HepG2 (cell line): Measurements from ENCODE around the gene SELENOT. TPM values are rescaled to one million over a fixed set of nuclear protein-coding genes. Genes with fewer than 3 reads are reported as not detected.

ENCODE experiments used
- ATAC-seq: fragments of 200-7000 bp; cut with Tn5 transposase; 3 replicates; pipeline ENCODE4 v1.9.1; 2020; ENCODE audit warnings: mild to moderate bottlenecking, moderate library complexity
- BruUV-seq: library from RNA; stranded (reverse); fragments of 400-500 nt; replicated peaks from 2 replicates; lab custom pipeline; 2021; lab: Mats Ljungman, UMichigan
- CTCF ChIA-PET: fragments of 300-600 bp; formaldehyde crosslinking; extraction: SDS; loops from one replicate; lab custom pipeline; 2021; ENCODE audit warnings: low total read pairs, inconsistent platforms, low intra/inter-chr PET ratio; lab: Yijun Ruan, JAX
- POLR2A ChIA-PET: fragments of 350-600 bp; sonication (Branson Sonifier 250); formaldehyde crosslinking; loops from one replicate; lab custom pipeline; 2020; ENCODE audit warnings: antibody characterized with exemption, inconsistent platforms; lab: Yijun Ruan, JAX
- DNase-seq: peaks from one replicate; pipeline ENCODE4 v3.0.0-alpha.2; 2015; ENCODE audit warnings: low spot score
- FAIRE-seq: peaks from 3 replicates; lab custom pipeline; 2011; peaks lifted over from hg19 to GRCh38; lab: Jason Lieb, UNC
- H2AFZ ChIP-seq: one replicate; pipeline ENCODE4 v1.6.1; 2011; ENCODE audit warnings: low read length, inconsistent platforms
- H3K27ac ChIP-seq: fragments of 300-600 bp; 3 replicates; pipeline ENCODE4 v1.8.0; 2011; ENCODE audit warnings: mixed run types, mild to moderate bottlenecking, mixed read lengths, low read length, inconsistent platforms; ENCODE audit not compliant: insufficient read depth; ENCODE audit errors: extremely low read length
- H3K27me3 ChIP-seq, 2 experiments: fragments of 200-600 bp in 1 of 2; 2 replicates in 1 of 2; 3 replicates in 1 of 2; pipeline versions ENCODE4 v1.6.0 to v1.8.0; 2011; ENCODE audit warnings: low read length in 2 of 2, mild to moderate bottlenecking in 2 of 2, moderate library complexity in 2 of 2, inconsistent platforms in 1 of 2; ENCODE audit not compliant: insufficient read depth in 2 of 2, control insufficient read depth in 1 of 2
- H3K36me3 ChIP-seq, 2 experiments: fragments of 200-600 bp in 1 of 2; replicated peaks in 1 of 2; 2 replicates in 1 of 2; 3 replicates in 1 of 2; pipeline versions ENCODE4 v1.5.1 to v1.8.0; 2011; ENCODE audit warnings: low read length in 2 of 2, inconsistent platforms in 1 of 2; ENCODE audit not compliant: insufficient read depth in 2 of 2, control insufficient read depth in 1 of 2
- H3K4me1 ChIP-seq: 2 replicates; pipeline ENCODE4 v1.5.1; 2012; ENCODE audit warnings: low read length, inconsistent platforms; ENCODE audit not compliant: insufficient read depth
- H3K4me2 ChIP-seq: 2 replicates; pipeline ENCODE4 v1.6.0; 2011; ENCODE audit warnings: low read depth, low read length, inconsistent platforms
- H3K4me3 ChIP-seq, 3 experiments: fragments of 200-600 bp in 1 of 3; sonication (generic), shearing (Covaris generic) in 1 of 3; replicated peaks in 1 of 3; 2 replicates each; pipeline ENCODE4 v1.5.1; 2011 to 2016; ENCODE audit warnings: low read length in 3 of 3, inconsistent platforms in 2 of 3, low read depth in 2 of 3, mild to moderate bottlenecking in 2 of 3, control low read depth in 1 of 3, mixed read lengths in 1 of 3; ENCODE audit not compliant: insufficient read depth in 1 of 3
- H3K79me2 ChIP-seq: one replicate; pipeline ENCODE4 v1.6.1; 2011; ENCODE audit warnings: low read length, inconsistent platforms; ENCODE audit not compliant: insufficient read depth
- H3K9ac ChIP-seq: 2 replicates; pipeline ENCODE4 v1.6.0; 2011; ENCODE audit warnings: mild to moderate bottlenecking, low read depth, low read length, inconsistent platforms; ENCODE audit not compliant: insufficient read depth
- H3K9me3 ChIP-seq: 2 replicates; pipeline ENCODE4 v1.5.1; 2012; ENCODE audit warnings: mild to moderate bottlenecking, low read length
- H4K20me1 ChIP-seq: 2 replicates; pipeline ENCODE4 v1.6.0; 2011; ENCODE audit warnings: inconsistent platforms, mild to moderate bottlenecking, low read length, moderate library complexity; ENCODE audit not compliant: insufficient read depth
- ATF4 ChIP-seq, 2 experiments: fragments of 450-650 bp in 1 of 2; sonication (generic) in 1 of 2; formaldehyde crosslinking; IDR thresholded peaks; 2 replicates each; pipeline versions ENCODE4 v1.5.0 to v1.8.0; 2020 to 2022; ENCODE audit warnings: mild to moderate bottlenecking in 1 of 2, missing genetic modification reagents in 1 of 2
- ATF7 ChIP-seq, 2 experiments: fragments of 450-650 bp in 1 of 2; sonication (generic) in 1 of 2; formaldehyde crosslinking in 1 of 2; IDR thresholded peaks; 2 replicates each; pipeline versions ENCODE4 v1.4.0 to v1.6.1; 2016 to 2020; ENCODE audit warnings: antibody characterized with exemption in 1 of 2, mild to moderate bottlenecking in 1 of 2, missing genetic modification reagents in 1 of 2
- CEBPB ChIP-seq: IDR thresholded peaks from 2 replicates; pipeline ENCODE4 v1.6.1; 2011; ENCODE audit warnings: low read depth, low read length, improper control_type of control experiment, borderline replicate concordance
- CEBPG ChIP-seq: IDR thresholded peaks from 2 replicates; pipeline ENCODE4 v1.6.1; 2016
- HNRNPLL ChIP-seq: fragments of 200-400 bp; formaldehyde crosslinking; IDR thresholded peaks from 2 replicates; pipeline ENCODE4 v1.6.1; 2017; ENCODE audit warnings: mild to moderate bottlenecking, low read depth, low read length; ENCODE audit not compliant: poor library complexity, severe bottlenecking
- KLF9 ChIP-seq: IDR thresholded peaks from 2 replicates; pipeline ENCODE4 v1.6.1; 2016; ENCODE audit warnings: low read depth
- MAFF ChIP-seq: IDR thresholded peaks from 2 replicates; pipeline ENCODE4 v1.6.1; 2011; ENCODE audit warnings: low read depth, low read length, improper control_type of control experiment
- NFIB ChIP-seq: sonication (generic); formaldehyde crosslinking; IDR thresholded peaks from 2 replicates; pipeline ENCODE4 v1.9.0; 2021; ENCODE audit warnings: missing genetic modification reagents, mild to moderate bottlenecking, borderline replicate concordance
- RFX5 ChIP-seq: IDR thresholded peaks from 2 replicates; pipeline ENCODE4 v1.6.1; 2011; ENCODE audit warnings: low read depth, low read length, improper control_type of control experiment
- RNF219 ChIP-seq: sonication (generic); formaldehyde crosslinking; IDR thresholded peaks from 2 replicates; pipeline ENCODE4 v1.5.0; 2020; ENCODE audit warnings: mild to moderate bottlenecking, missing genetic modification reagents
- SOX13 ChIP-seq, 3 experiments: fragments of 450-650 bp in 1 of 3; sonication (generic) in 1 of 3; formaldehyde crosslinking in 1 of 3; IDR thresholded peaks in 2 of 3; conservative IDR thresholded peaks in 1 of 3; 2 replicates each; pipeline versions ENCODE4 v1.5.0 to v1.6.1; 2016 to 2020; ENCODE audit warnings: antibody characterized with exemption in 1 of 3, mild to moderate bottlenecking in 1 of 3, missing compliant biosample characterization in 1 of 3, missing genetic modification reagents in 1 of 3, moderate library complexity in 1 of 3
- SRY ChIP-seq: sonication (generic); formaldehyde crosslinking; IDR thresholded peaks from 2 replicates; pipeline ENCODE4 v1.8.0; 2022; ENCODE audit warnings: mild to moderate bottlenecking, missing genetic modification reagents
- ZBTB38 ChIP-seq: sonication (generic); formaldehyde crosslinking; IDR thresholded peaks from 2 replicates; pipeline ENCODE4 v1.5.1; 2020; ENCODE audit warnings: mild to moderate bottlenecking, missing genetic modification reagents
- ZNF230 ChIP-seq: sonication (generic); formaldehyde crosslinking; IDR thresholded peaks from 2 replicates; pipeline ENCODE4 v1.4.0; 2020; ENCODE audit warnings: mild to moderate bottlenecking, missing genetic modification reagents
- ZNF432 ChIP-seq: sonication (generic); formaldehyde crosslinking; IDR thresholded peaks from 2 replicates; pipeline ENCODE4 v1.5.0; 2020; ENCODE audit warnings: missing genetic modification reagents, mild to moderate bottlenecking, borderline replicate concordance
- ZNF546 ChIP-seq: sonication (generic); formaldehyde crosslinking; conservative IDR thresholded peaks from 2 replicates; pipeline ENCODE4 v1.8.1; 2023; ENCODE audit warnings: mild to moderate bottlenecking, missing genetic modification reagents
- ZNF616 ChIP-seq: sonication (generic); formaldehyde crosslinking; IDR thresholded peaks from 2 replicates; pipeline ENCODE4 v1.5.0; 2020; ENCODE audit warnings: low read depth, mild to moderate bottlenecking, missing genetic modification reagents
- ZNF678 ChIP-seq: sonication (generic); formaldehyde crosslinking; IDR thresholded peaks from 2 replicates; pipeline ENCODE4 v1.4.0; 2020; ENCODE audit warnings: mild to moderate bottlenecking, missing genetic modification reagents
- WGBS: methylation state at CpG from one replicate; pipeline ENCODE4 v1.1.6; 2017; ENCODE audit warnings: low lambda C conversion rate; 5-methylcytosine and 5-hydroxymethylcytosine counted together
- in situ Hi-C: cut with HindIII; loops from 2 replicates; pipeline ENCODE4 v1.10.0; 2017; ENCODE audit warnings: low pct_unique_long_range_greater_than_20kb; ENCODE audit not compliant: extremely low pct_ligation_motif_present
- intact Hi-C: fragments of 100-400 bp; cut with micrococcal nuclease; formaldehyde crosslinking; loops from one replicate; pipeline ENCODE4 v1.10.0; 2022; ENCODE audit not compliant: unreplicated experiment
- polyA plus RNA-seq, 8 experiments: library from polyadenylated mRNA; depleted of rRNA in 3 of 8; stranded (reverse) in 7 of 8; unstranded in 1 of 8; fragments of >200 nt; fragmentation: Illumina TruSeq in 4 of 8; extraction: Trizol in 4 of 8; gene quantifications; 2 replicates each; pipeline versions ENCODE4 v1.2.1 to v1.2.3, GENCODE V29; 2011 to 2016; ENCODE audit warnings: low read depth in 4 of 8, missing spikeins in 1 of 8, mixed read lengths in 1 of 8; ENCODE audit not compliant: insufficient read depth in 1 of 8
- total RNA-seq, 5 experiments: library from RNA; depleted of rRNA; stranded (reverse); fragments of >200 nt; fragmentation: Illumina TruSeq; extraction: Trizol; gene quantifications; 2 replicates each; pipeline ENCODE4 v1.2.3, GENCODE V29; 2016; ENCODE audit warnings: low read depth in 1 of 5

SELENOT gene
- total and polyA plus RNA-seq, 2 of the 13 experiments (the other 11 are each of a cell fraction or from before 2014, with no cell fraction given), result 122 to 273 TPM

- intact Hi-C loops (no loop called here), in situ Hi-C loops (no loop called here)
- Histone ChIP-seq H3K79me2 (peaks cover 78% of the 10 kb centered on the region), H3K9ac (no peak overlapping the region), H3K27me3 (no peaks in the 10 kb centered on the region), H3K36me3 (peaks cover 0 to 15% of the 10 kb centered on the region in 2 experiments; a peak in 3 of 5 replicates), H2AFZ (no peak overlapping the region), H3K27ac (no peak overlapping the region), H3K4me1 (peaks cover 29% of the 10 kb centered on the region), H4K20me1 (peaks cover 11% of the 10 kb centered on the region), H3K4me3 (no peak overlapping the region), H3K9me3 (no peaks in the 10 kb centered on the region)
- FAIRE-seq (no peak), DNase-seq (no peak), ATAC-seq (no peak)
- no TSS peak for BruUV-seq
- ChIA-PET CTCF (no interaction called here), POLR2A (no interaction called here)
- 56% methylated on average over 1 of the region's 1 CpG for whole genome bisulfite sequencing
- TF ChIP-seq ATF4 (CRISPR knock-in tag; IDR thresholded peaks at IDR 0.05) (peak in 1 of 2 experiments; percentile 64; a peak in 2 of 4 replicates), ZNF546 (CRISPR knock-in tag) (no peak), ZNF230 (no peak), ZNF616 (CRISPR knock-in tag) (no peak), ATF7 (IDR thresholded peaks at IDR 0.05) (peak; percentile 34), ATF7 (CRISPR knock-in tag; IDR thresholded peaks at IDR 0.05) (no peak), KLF9 (CRISPR knock-in tag) (no peak), RNF219 (no peak), ZNF432 (no peak), HNRNPLL (no peak), NFIB (CRISPR knock-in tag) (no peak), CEBPB (peak; percentile 40; the same call in 1 of the 2 replicates), RFX5 (no peak), MAFF (no peak), SRY (CRISPR knock-in tag) (no peak), CEBPG (CRISPR knock-in tag) (peak; percentile 38), SOX13 (IDR thresholded peaks at IDR 0.05) (no peak), SOX13 (CRISPR knock-in tag; conservative IDR thresholded peaks at IDR 0.05 in 1 of 2, IDR thresholded peaks at IDR 0.05 in 1 of 2) (no peak), ZNF678 (CRISPR knock-in tag) (no peak), ZBTB38 (CRISPR knock-in tag) (no peak)
- TF ChIP-seq, all 625 proteins: peak for 4
- H3K4me2 ChIP-seq, result no peak overlapping the region
These were observed 7.7 kb downstream of the SELENOT start for GRCh38 chr3:150610785-150611184.
